Activated CD8-positive, alpha-beta T cell treated with anti-CD3 and anti-CD28 coated beads, Interleukin-2, amount 10 ng/mL, durations not matched to agents 7 days and 5 days (primary cell): Measurements from ENCODE around the gene HUS1. TPM values are rescaled to one million over a fixed set of nuclear protein-coding genes. Genes with fewer than 3 reads are reported as not detected.
"Not testable (repeated sequence)": the region's sequence is repeated elsewhere in the genome, so short reads cannot be mapped to it uniquely, and the experiment has no call there.

Experiments
- ATAC-seq: fragments of 150-1000 bp; cut with Tn5 transposase; one replicate; pipeline ENCODE4 v1.10.0; 2021; ENCODE audit warnings: moderate library complexity
- CTCF ChIA-PET: fragments of 350-600 bp; sonication (Branson Sonifier 250); formaldehyde crosslinking; loops from one replicate; lab custom pipeline; 2021; ENCODE audit warnings: antibody characterized with exemption; lab: Charles Lee
- POLR2A ChIA-PET: fragments of 350-600 bp; sonication (Branson Sonifier 250); formaldehyde crosslinking; loops from one replicate; lab custom pipeline; 2021; ENCODE audit warnings: antibody characterized with exemption; lab: Charles Lee
- DNase-seq: peaks from one replicate; pipeline ENCODE4 v3.0.0-alpha.2; 2020
- H3K27ac Mint-ChIP-seq: one replicate; pipeline ENCODE4 v1.8.0; 2021; ENCODE audit warnings: mild to moderate bottlenecking, mixed read lengths
- H3K27me3 Mint-ChIP-seq: one replicate; pipeline ENCODE4 v1.8.0; 2021; ENCODE audit warnings: low read depth, mixed read lengths
- H3K36me3 Mint-ChIP-seq: one replicate; pipeline ENCODE4 v1.8.0; 2021; ENCODE audit warnings: low read depth, mixed read lengths
- H3K4me1 Mint-ChIP-seq: one replicate; pipeline ENCODE4 v1.8.0; 2021; ENCODE audit warnings: low read depth, mixed read lengths
- H3K4me3 Mint-ChIP-seq: one replicate; pipeline ENCODE4 v1.8.0; 2021; ENCODE audit warnings: mild to moderate bottlenecking, mixed read lengths
- H3K9me3 Mint-ChIP-seq: one replicate; pipeline ENCODE4 v1.8.0; 2022; ENCODE audit warnings: mixed read lengths; ENCODE audit not compliant: insufficient read depth
- total RNA-seq, 2 experiments: library from RNA; stranded (reverse); gene quantifications; one replicate each; pipeline ENCODE4 v1.2.3, GENCODE V29; 2021

The HUS1 gene
- total RNA-seq, 2 experiments from 2014 or later, result 28.9 to 31.6 TPM

- no peaks in the 10 kb centered on the region for H3K27me3 Mint-ChIP-seq
- H3K4me3 Mint-ChIP-seq, result no peak overlapping the region
- DNase-seq (no peak), ATAC-seq (peak; percentile 12)
- H3K9me3 Mint-ChIP-seq, result no peaks in the 10 kb centered on the region
- H3K4me1 Mint-ChIP-seq, result no peaks in the 10 kb centered on the region
- CTCF ChIA-PET, result interaction anchor here (0.5 to 2.6 kb wide), 31 partner anchors 8 to 380 kb away, joined by 3 to 88 read pairs (median 5); no protein-coding TSS in a partner anchor
- H3K27ac Mint-ChIP-seq, result no peak overlapping the region
- H3K36me3 Mint-ChIP-seq, result no peaks in the 10 kb centered on the region
- POLR2A ChIA-PET, result interaction anchor here (1.2 kb wide), 1 partner anchor 210 kb away, joined by 5 read pairs; no protein-coding TSS in a partner anchor
These were observed 34.7 kb downstream of the HUS1 start for GRCh38 chr7:47944536-47945260.

- CTCF ChIA-PET, result interaction anchor here (0.6 to 2.6 kb wide), 21 partner anchors 19 to 289 kb away, joined by 3 to 88 read pairs (median 6); no protein-coding TSS in a partner anchor
- POLR2A ChIA-PET, result no interaction called here
- H3K27ac Mint-ChIP-seq, result no peak overlapping the region
These were observed 35.5 kb downstream of the HUS1 start for GRCh38 chr7:47943676-47944474.

GRCh38 chr7:47942651-47943050 lies 36.8 kb downstream of the HUS1 start:
- not testable (repeated sequence) for H3K36me3 Mint-ChIP-seq, H3K27ac Mint-ChIP-seq, DNase-seq, H3K4me1 Mint-ChIP-seq, H3K4me3 Mint-ChIP-seq, ATAC-seq, H3K27me3 Mint-ChIP-seq, H3K9me3 Mint-ChIP-seq
- CTCF ChIA-PET, result interaction anchor here (1.1 kb wide), 1 partner anchor 212 kb away, joined by 4 read pairs; no protein-coding TSS in a partner anchor
- POLR2A ChIA-PET, result interaction anchor here (0.6 kb wide), 1 partner anchor 351 kb away, joined by 3 read pairs; no protein-coding TSS in a partner anchor

More at GRCh38 chr7:47943676-47944474, 35.5 kb downstream of the HUS1 start:
- Mint-ChIP-seq H3K36me3 (no peaks in the 10 kb centered on the region), H3K27me3 (no peaks in the 10 kb centered on the region), H3K9me3 (no peaks in the 10 kb centered on the region), H3K4me1 (no peaks in the 10 kb centered on the region), H3K4me3 (no peak overlapping the region)
- no peak for DNase-seq
- no peak for ATAC-seq

DNA sequence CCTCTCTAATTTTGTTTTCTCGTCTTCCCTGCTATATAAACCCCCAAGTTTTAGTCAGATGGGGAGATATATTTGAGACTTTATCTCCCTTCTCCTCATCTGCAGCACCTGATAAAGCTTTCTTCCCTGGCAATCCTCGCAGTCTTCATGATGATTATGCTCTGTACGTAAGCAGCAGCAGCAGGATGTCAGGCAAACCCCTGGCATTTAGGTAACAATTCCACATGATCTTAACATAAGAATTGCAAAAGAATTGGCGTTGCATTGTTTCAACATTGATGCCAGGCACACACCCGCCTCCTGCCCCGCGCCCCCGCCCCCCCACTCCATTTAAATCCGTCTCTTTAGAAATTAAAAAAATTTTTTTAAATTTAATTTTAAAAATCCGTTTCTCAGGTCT lies 37.3 kb downstream of the HUS1 start:
- H3K9me3 Mint-ChIP-seq, result no peaks in the 10 kb centered on the region
- no peaks in the 10 kb centered on the region for H3K27me3 Mint-ChIP-seq
- H3K4me1 Mint-ChIP-seq, result peaks cover 7% of the 10 kb centered on the region
- CTCF ChIA-PET, result interaction anchor here (0.9 kb wide), 1 partner anchor 212 kb away, joined by 3 read pairs; no protein-coding TSS in a partner anchor
- POLR2A ChIA-PET, result no interaction called here
- H3K27ac Mint-ChIP-seq, result no peak overlapping the region
- DNase-seq, result no peak
- ATAC-seq, result no peak
- H3K36me3 Mint-ChIP-seq, result no peaks in the 10 kb centered on the region
- no peak overlapping the region for H3K4me3 Mint-ChIP-seq

DNA sequence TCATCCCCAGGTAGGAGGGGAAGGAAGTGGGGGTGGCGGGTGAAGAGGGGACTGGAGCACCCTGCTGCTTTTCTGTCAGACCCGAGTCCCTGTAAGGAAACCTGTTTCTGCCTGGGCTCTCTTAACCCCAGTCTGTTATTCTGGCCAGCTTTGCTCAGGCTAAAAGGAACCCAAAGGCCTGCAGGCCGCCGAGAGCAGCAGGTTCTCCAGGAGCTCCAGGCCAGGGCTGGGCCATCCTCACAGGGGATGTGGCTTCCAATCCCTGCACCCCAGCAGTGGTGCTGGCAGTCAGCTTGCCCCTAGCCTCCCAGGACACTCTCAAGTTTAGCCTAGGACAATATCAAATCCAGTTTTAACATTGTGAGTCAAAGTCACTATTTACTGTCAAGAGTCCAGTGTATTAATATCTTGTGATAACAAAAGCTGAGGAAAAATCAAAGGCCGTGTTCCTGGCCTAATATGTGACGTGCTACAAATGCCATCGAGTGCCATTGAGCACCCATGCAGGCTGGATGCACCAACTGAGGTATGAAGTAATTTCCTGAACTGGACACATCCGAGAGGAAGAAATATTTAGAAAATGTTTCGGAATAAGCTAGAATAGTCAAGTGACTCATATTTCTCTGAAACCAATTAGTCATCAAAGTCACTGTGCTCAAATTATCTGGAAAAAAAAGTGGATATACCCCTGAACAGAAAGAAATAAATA lies 38.1 kb downstream of the HUS1 start:
- no peak overlapping the region for H3K4me3 Mint-ChIP-seq
- no peaks in the 10 kb centered on the region for H3K27me3 Mint-ChIP-seq
- ATAC-seq (no peak), DNase-seq (no peak)
- H3K36me3 Mint-ChIP-seq, result no peaks in the 10 kb centered on the region
- ChIA-PET CTCF (interaction anchor here (0.9 to 1.2 kb wide), 2 partner anchors 169 to 213 kb away, joined by 3 to 5 read pairs; no protein-coding TSS in a partner anchor), POLR2A (no interaction called here)
- H3K27ac Mint-ChIP-seq, result no peak overlapping the region
- peaks cover 7% of the 10 kb centered on the region for H3K4me1 Mint-ChIP-seq
- H3K9me3 Mint-ChIP-seq, result no peaks in the 10 kb centered on the region

GRCh38 chr7:47940088-47941013 lies 39.1 kb downstream of the HUS1 start:
- ATAC-seq, result no peak
- CTCF ChIA-PET, result interaction anchor here (1.2 kb wide), 1 partner anchor 170 kb away, joined by 5 read pairs; no protein-coding TSS in a partner anchor

DNA sequence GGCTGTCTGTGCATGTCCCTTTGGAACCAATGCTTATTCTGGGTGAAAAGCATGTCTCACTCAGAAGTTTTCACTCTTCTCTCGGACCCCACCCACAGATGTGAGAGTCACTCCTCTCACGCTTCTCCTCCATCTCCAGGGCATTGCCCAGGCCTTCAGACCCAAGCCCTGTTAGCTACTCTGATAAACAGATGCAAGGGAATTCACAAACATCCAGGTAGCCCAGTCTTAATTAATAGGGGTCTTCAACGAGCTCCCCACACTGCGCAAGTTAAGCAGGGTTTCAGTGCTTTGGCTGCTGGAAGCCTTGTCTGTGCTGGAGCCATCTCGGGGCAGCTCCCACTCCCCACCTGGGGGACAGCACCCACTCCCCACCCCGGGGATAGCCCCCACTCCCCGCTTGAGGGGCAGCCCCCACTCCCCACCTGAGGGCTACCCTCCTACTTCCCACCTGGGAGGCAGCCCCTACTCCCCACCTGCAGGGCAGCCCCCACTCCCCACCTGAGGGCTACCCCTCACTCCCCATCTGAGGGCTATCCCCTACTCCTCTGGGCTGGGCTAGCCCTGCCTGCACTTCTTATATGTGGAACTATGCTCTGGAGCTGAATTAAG lies 39.9 kb downstream of the HUS1 start:
- ChIA-PET POLR2A (interaction anchor here (0.6 kb wide), 1 partner anchor 698 kb away, joined by 3 read pairs; no protein-coding TSS in a partner anchor), CTCF (interaction anchor here (0.7 kb wide), 1 partner anchor 673 kb away, joined by 3 read pairs; no protein-coding TSS in a partner anchor)
- DNase-seq, result no peak
- peaks cover 7% of the 10 kb centered on the region for H3K4me1 Mint-ChIP-seq
- H3K4me3 Mint-ChIP-seq, result no peak overlapping the region
- no peak for ATAC-seq
- no peak overlapping the region for H3K27ac Mint-ChIP-seq
- H3K27me3 Mint-ChIP-seq, result no peaks in the 10 kb centered on the region
- no peaks in the 10 kb centered on the region for H3K36me3 Mint-ChIP-seq
- H3K9me3 Mint-ChIP-seq, result no peaks in the 10 kb centered on the region

More at GRCh38 chr7:47940088-47941013, 39.1 kb downstream of the HUS1 start:
- no peak overlapping the region for H3K27ac Mint-ChIP-seq
- DNase-seq, result no peak
- H3K4me1 Mint-ChIP-seq, result peaks cover 7% of the 10 kb centered on the region
- no peaks in the 10 kb centered on the region for H3K36me3 Mint-ChIP-seq
- POLR2A ChIA-PET, result interaction anchor here (0.6 to 0.8 kb wide), 3 partner anchors 51 to 699 kb away, joined by 3 read pairs; no protein-coding TSS in a partner anchor
- H3K27me3 Mint-ChIP-seq, result no peaks in the 10 kb centered on the region
- H3K9me3 Mint-ChIP-seq, result no peaks in the 10 kb centered on the region
- no peak overlapping the region for H3K4me3 Mint-ChIP-seq

GRCh38 chr7:47938574-47939165 lies 40.7 kb downstream of the HUS1 start:
- Mint-ChIP-seq H3K27me3 (no peaks in the 10 kb centered on the region), H3K4me3 (no peak overlapping the region), H3K4me1 (peaks cover 7% of the 10 kb centered on the region), H3K27ac (no peak overlapping the region), H3K36me3 (no peaks in the 10 kb centered on the region), H3K9me3 (no peaks in the 10 kb centered on the region)
- no peak for ATAC-seq
- no peak for DNase-seq
- ChIA-PET POLR2A (no interaction called here), CTCF (interaction anchor here (0.7 kb wide), 1 partner anchor 672 kb away, joined by 3 read pairs; no protein-coding TSS in a partner anchor)

- Mint-ChIP-seq H3K27ac (no peak overlapping the region), H3K27me3 (no peaks in the 10 kb centered on the region), H3K4me1 (peaks cover 7% of the 10 kb centered on the region), H3K4me3 (no peak overlapping the region), H3K9me3 (no peaks in the 10 kb centered on the region), H3K36me3 (no peaks in the 10 kb centered on the region)
- ATAC-seq, result no peak
- DNase-seq, result no peak
- ChIA-PET CTCF (no interaction called here), POLR2A (no interaction called here)
These were observed 41.5 kb downstream of the HUS1 start for GRCh38 chr7:47937711-47938573.
